ENCODE results near the gene HABP4. TPM values are rescaled to one million over a fixed set of nuclear protein-coding genes. Genes with fewer than 3 reads are reported as not detected.

Gene HABP4
- total RNA-seq, 3 donors from 2014 or later = 2.5 to 14.1 (median 3.8) TPM

- TF ChIP-seq CTCF (IDR thresholded peaks at IDR 0.05) = no peak
- ATAC-seq (no peak), DNase-seq (no peak)
- no peak overlapping the region for H3K4me3 ChIP-seq
- intact Hi-C loops (cut with DNase I, micrococcal nuclease) = no loop called here
- H3K9me3 ChIP-seq = no peaks in the 10 kb centered on the region
- no peaks in the 10 kb centered on the region for H3K4me1 ChIP-seq (ENCODE audit: low read depth)
- no peaks in the 10 kb centered on the region for H3K36me3 ChIP-seq (ENCODE audit: low read depth)
These were observed 33.2 kb downstream of the HABP4 start for GRCh38 chr9:96483197-96483596.

- DNase-seq (no peak), ATAC-seq (no peak)
- intact Hi-C loops (cut with DNase I, micrococcal nuclease) = no loop called here
- Histone ChIP-seq H3K4me1 (ENCODE audit: low read depth) (no peaks in the 10 kb centered on the region), H3K4me3 (no peak overlapping the region), H3K36me3 (ENCODE audit: low read depth) (no peaks in the 10 kb centered on the region), H3K9me3 (no peaks in the 10 kb centered on the region)
- no peak for TF ChIP-seq CTCF (IDR thresholded peaks at IDR 0.05)
These were observed 33.9 kb downstream of the HABP4 start for GRCh38 chr9:96483733-96484390.

GRCh38 chr9:96484521-96484931 lies 34.6 kb downstream of the HABP4 start:
- no peaks in the 10 kb centered on the region for H3K4me1 ChIP-seq (ENCODE audit: low read depth)
- DNase-seq = no peak
- intact Hi-C loops (cut with DNase I, micrococcal nuclease) = no loop called here
- H3K36me3 ChIP-seq (ENCODE audit: low read depth) = no peaks in the 10 kb centered on the region
- H3K4me3 ChIP-seq = no peak overlapping the region
- peak; percentile 10 for ATAC-seq
- TF ChIP-seq CTCF (IDR thresholded peaks at IDR 0.05) = no peak
- H3K9me3 ChIP-seq = no peaks in the 10 kb centered on the region

GRCh38 chr9:96485280-96485679 lies 35.3 kb downstream of the HABP4 start:
- Histone ChIP-seq H3K4me1 (ENCODE audit: low read depth) (no peaks in the 10 kb centered on the region), H3K4me3 (no peak overlapping the region)
- intact Hi-C loops (cut with DNase I, micrococcal nuclease) = no loop called here

GRCh38 chr9:96486386-96487028 lies 36.5 kb downstream of the HABP4 start:
- TF ChIP-seq CTCF (IDR thresholded peaks at IDR 0.05) = no peak
- intact Hi-C loops (cut with DNase I, micrococcal nuclease) = no loop called here
- peak; percentile 26 for ATAC-seq
- H3K9me3 ChIP-seq = no peaks in the 10 kb centered on the region
- H3K36me3 ChIP-seq (ENCODE audit: low read depth) = no peaks in the 10 kb centered on the region
- H3K4me3 ChIP-seq = no peak overlapping the region
- peak in 1 of 3 donors; percentile 23 for DNase-seq
- no peaks in the 10 kb centered on the region for H3K4me1 ChIP-seq (ENCODE audit: low read depth)

More at GRCh38 chr9:96485280-96485679, 35.3 kb downstream of the HABP4 start:
- ATAC-seq (no peak), DNase-seq (no peak)
- H3K9me3 ChIP-seq = no peaks in the 10 kb centered on the region
- no peaks in the 10 kb centered on the region for H3K36me3 ChIP-seq (ENCODE audit: low read depth)
- no peak for TF ChIP-seq CTCF (IDR thresholded peaks at IDR 0.05)

All from mucosa of descending colon (tissue), 3 donors.